NCI-H226 (cell line): ENCODE results near the gene COL25A1.
"Not testable (repeated sequence)": the region's sequence is repeated elsewhere in the genome, so short reads cannot be mapped to it uniquely, and the experiment has no call there.

Source experiments
- DNase-seq: peaks from one replicate; pipeline ENCODE4 v3.0.0-alpha.2; 2015

The COL25A1 gene

GRCh38 chr4:109118635-109119034, 183.8 kb downstream of the COL25A1 start:
- DNase-seq, result no peak

- no peak for DNase-seq
Measured at GRCh38 chr4:109114501-109114900, 188.0 kb downstream of the COL25A1 start.

- no peak for DNase-seq
Measured at GRCh38 chr4:109113521-109113920, 188.9 kb downstream of the COL25A1 start.

GRCh38 chr4:109111031-109111430, 191.4 kb downstream of the COL25A1 start:
- no peak for DNase-seq

- not testable (repeated sequence) for DNase-seq
Measured at GRCh38 chr4:109108215-109108614, 194.2 kb downstream of the COL25A1 start.

- no peak for DNase-seq
Measured at GRCh38 chr4:109094056-109094455, 208.4 kb downstream of the COL25A1 start.

- no peak for DNase-seq
Measured at GRCh38 chr4:109091727-109092409, 210.6 kb downstream of the COL25A1 start.

- no peak for DNase-seq
Measured at GRCh38 chr4:109083911-109084310, 218.5 kb downstream of the COL25A1 start.

- DNase-seq, result peak; percentile 24
Measured at GRCh38 chr4:109079731-109080130, 222.7 kb downstream of the COL25A1 start.

- no peak for DNase-seq
Measured at GRCh38 chr4:109079201-109079600, 223.3 kb downstream of the COL25A1 start.

GRCh38 chr4:109078724-109079123, 223.7 kb downstream of the COL25A1 start:
- DNase-seq, result peak; percentile 49

- DNase-seq, result peak; percentile 15
Measured at GRCh38 chr4:109077505-109077904, 225.0 kb downstream of the COL25A1 start.

- not testable (repeated sequence) for DNase-seq
Measured at GRCh38 chr4:109076709-109077108, 225.7 kb downstream of the COL25A1 start.

- no peak for DNase-seq
Measured at GRCh38 chr4:109075621-109076020, 226.8 kb downstream of the COL25A1 start.

GRCh38 chr4:109072595-109072994, 229.9 kb downstream of the COL25A1 start:
- DNase-seq, result peak; percentile 32

- DNase-seq, result not testable (repeated sequence)
Measured at GRCh38 chr4:109070677-109071076, 231.8 kb downstream of the COL25A1 start.

GRCh38 chr4:109067508-109068235, 234.8 kb downstream of the COL25A1 start:
- no peak for DNase-seq

GRCh38 chr4:109065006-109065405, 237.5 kb downstream of the COL25A1 start:
- DNase-seq, result no peak

- DNase-seq, result no peak
Measured at GRCh38 chr4:109053257-109053656, 249.2 kb downstream of the COL25A1 start.

GRCh38 chr4:109052821-109053220, 249.6 kb downstream of the COL25A1 start:
- no peak for DNase-seq

- no peak for DNase-seq
Measured at GRCh38 chr4:109051054-109051453, 251.4 kb downstream of the COL25A1 start.

- DNase-seq, result no peak
Measured at GRCh38 chr4:109049926-109050325, 252.5 kb downstream of the COL25A1 start.

- DNase-seq, result peak; percentile 67
Measured at GRCh38 chr4:109046471-109047201, 255.8 kb downstream of the COL25A1 start.

GRCh38 chr4:109044431-109044830, 258.0 kb downstream of the COL25A1 start:
- no peak for DNase-seq
